Measurements from ENCODE around the gene ENPP4. TPM values are rescaled to one million over a fixed set of nuclear protein-coding genes. Genes with fewer than 3 reads are reported as not detected.
"Not testable (repeated sequence)": the region's sequence is repeated elsewhere in the genome, so short reads cannot be mapped to it uniquely, and the experiment has no call there.

The ENPP4 gene
- total and polyA plus RNA-seq, 9 of the 15 experiments (the other 6 are each of a cell fraction or from before 2014, with no cell fraction given): 0.07 TPM; not detected in 8

- H3K9me1 ChIP-seq (ENCODE audit: control insufficient read depth, insufficient read depth, low read length); H3K27me3 ChIP-seq (ENCODE audit: control insufficient read depth in 2 of 2, insufficient read depth in 2 of 2, low read length in 2 of 2); BruUV-seq (replicated peaks); H3K79me2 ChIP-seq (ENCODE audit: control insufficient read depth, insufficient read depth, low read length); intact Hi-C loops (cut with micrococcal nuclease); POLR2A ChIA-PET; ATAC-seq; FAIRE-seq; DNase-seq (ENCODE audit: extremely low read depth in 1 of 4, low spot score in 3 of 4); H3K4me1 ChIP-seq (replicated peaks in 1 of 2; ENCODE audit: control insufficient read depth in 2 of 2, insufficient read depth in 2 of 2, low read length in 2 of 2); H3K36me3 ChIP-seq (ENCODE audit: control insufficient read depth, insufficient read depth, low read length); H3K4me2 ChIP-seq (ENCODE audit: insufficient read depth, low read length); H2AFZ ChIP-seq (ENCODE audit: low read depth, low read length); H3K9me3 ChIP-seq (replicated peaks; ENCODE audit: control insufficient read depth, insufficient read depth, low read depth, low read length); H3K27ac ChIP-seq (ENCODE audit: extremely low read depth, low read depth, low read length); in situ Hi-C loops (cut with MboI); H4K20me1 ChIP-seq (replicated peaks; ENCODE audit: control insufficient read depth, insufficient read depth, low read length); H3K4me3 ChIP-seq; H3K9ac ChIP-seq (ENCODE audit: insufficient read depth in 1 of 2, low read depth in 2 of 2, low read length in 2 of 2); CTCF ChIA-PET (ENCODE audit: low intra/inter-chr PET ratio): not testable (repeated sequence)
- peak; percentile 35; the same call in 1 of the 2 replicates for TF ChIP-seq NFIC (IDR thresholded peaks at IDR 0.05)
- no CpG with 5 or more reads among the region's 1 CpG for WGBS (ENCODE audit: insufficient coverage, low coverage, missing lambda C conversion rate)
Observed at GRCh38 chr6:46131291-46131690, 1.5 kb downstream of the ENPP4 start.

GRCh38 chr6:46134216-46134615 lies 4.4 kb downstream of the ENPP4 start:
- no peaks in the 10 kb centered on the region for H3K79me2 ChIP-seq (ENCODE audit: control insufficient read depth, insufficient read depth, low read length)
- no peak overlapping the region for H3K4me2 ChIP-seq (ENCODE audit: insufficient read depth, low read length)
- no peak for FAIRE-seq
- WGBS (ENCODE audit: insufficient coverage, low coverage, missing lambda C conversion rate): 0% methylated on average over 2 of the region's 2 CpGs
- DNase-seq (ENCODE audit: extremely low read depth in 1 of 4, low spot score in 3 of 4): no peak
- no TSS peak for BruUV-seq (replicated peaks)
- H3K27me3 ChIP-seq (ENCODE audit: control insufficient read depth in 2 of 2, insufficient read depth in 2 of 2, low read length in 2 of 2): peaks cover 0 to 7% of the 10 kb centered on the region in 2 experiments; a peak in 2 of 5 replicates
- intact Hi-C loops (cut with micrococcal nuclease): no loop called here
- no peak overlapping the region for H3K4me3 ChIP-seq
- POLR2A ChIA-PET: no interaction called here
- no peak overlapping the region for H2AFZ ChIP-seq (ENCODE audit: low read depth, low read length)
- no peaks in the 10 kb centered on the region for H4K20me1 ChIP-seq (replicated peaks; ENCODE audit: control insufficient read depth, insufficient read depth, low read length)
- H3K36me3 ChIP-seq (ENCODE audit: control insufficient read depth, insufficient read depth, low read length): no peaks in the 10 kb centered on the region
- no peak for ATAC-seq
- H3K27ac ChIP-seq (ENCODE audit: extremely low read depth, low read depth, low read length): no peak overlapping the region
- no peaks in the 10 kb centered on the region for H3K9me1 ChIP-seq (ENCODE audit: control insufficient read depth, insufficient read depth, low read length)
- no peaks in the 10 kb centered on the region for H3K9me3 ChIP-seq (replicated peaks; ENCODE audit: control insufficient read depth, insufficient read depth, low read depth, low read length)
- in situ Hi-C loops (cut with MboI): no loop called here
- CTCF ChIA-PET (ENCODE audit: low intra/inter-chr PET ratio): no interaction called here
- TF ChIP-seq SRSF1 (IDR thresholded peaks at IDR 0.05; ENCODE audit: low read depth, low read length): no peak
- no peak for TF ChIP-seq TEAD2 (tag; IDR thresholded peaks at IDR 0.05)
- no peak for TF ChIP-seq SRSF7 (optimal IDR thresholded peaks at IDR 0.05; ENCODE audit: low read depth, low read length)
- TF ChIP-seq WHSC1 (IDR thresholded peaks at IDR 0.05; ENCODE audit: low read length): no peak
- no peak for TF ChIP-seq ZEB2 (IDR thresholded peaks at IDR 0.05)
- TF ChIP-seq POLR2B (IDR thresholded peaks at IDR 0.05; ENCODE audit: low read depth, partially characterized antibody): no peak
- TF ChIP-seq ATF6 (CRISPR knock-in tag; IDR thresholded peaks at IDR 0.05): no peak
- TF ChIP-seq, protein P1, sequence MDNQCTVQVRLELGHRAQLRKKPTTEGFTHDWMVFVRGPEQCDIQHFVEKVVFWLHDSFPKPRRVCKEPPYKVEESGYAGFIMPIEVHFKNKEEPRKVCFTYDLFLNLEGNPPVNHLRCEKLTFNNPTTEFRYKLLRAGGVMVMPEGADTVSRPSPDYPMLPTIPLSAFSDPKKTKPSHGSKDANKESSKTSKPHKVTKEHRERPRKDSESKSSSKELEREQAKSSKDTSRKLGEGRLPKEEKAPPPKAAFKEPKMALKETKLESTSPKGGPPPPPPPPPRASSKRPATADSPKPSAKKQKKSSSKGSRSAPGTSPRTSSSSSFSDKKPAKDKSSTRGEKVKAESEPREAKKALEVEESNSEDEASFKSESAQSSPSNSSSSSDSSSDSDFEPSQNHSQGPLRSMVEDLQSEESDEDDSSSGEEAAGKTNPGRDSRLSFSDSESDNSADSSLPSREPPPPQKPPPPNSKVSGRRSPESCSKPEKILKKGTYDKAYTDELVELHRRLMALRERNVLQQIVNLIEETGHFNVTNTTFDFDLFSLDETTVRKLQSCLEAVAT (IDR thresholded peaks at IDR 0.05): no peak
- H3K4me1 ChIP-seq (replicated peaks in 1 of 2; ENCODE audit: control insufficient read depth in 2 of 2, insufficient read depth in 2 of 2, low read length in 2 of 2): peaks cover 0 to 4% of the 10 kb centered on the region in 2 experiments; a peak in 1 of 5 replicates
- no peak overlapping the region for H3K9ac ChIP-seq (ENCODE audit: insufficient read depth in 1 of 2, low read depth in 2 of 2, low read length in 2 of 2)

Measured in K562 (cell line).